ENCODE results near the gene AMPD3. TPM values are rescaled to one million over a fixed set of nuclear protein-coding genes. Genes with fewer than 3 reads are reported as not detected.

Gene AMPD3
- total RNA-seq, 1 experiment from 2014 or later = 5.9 TPM

DNA sequence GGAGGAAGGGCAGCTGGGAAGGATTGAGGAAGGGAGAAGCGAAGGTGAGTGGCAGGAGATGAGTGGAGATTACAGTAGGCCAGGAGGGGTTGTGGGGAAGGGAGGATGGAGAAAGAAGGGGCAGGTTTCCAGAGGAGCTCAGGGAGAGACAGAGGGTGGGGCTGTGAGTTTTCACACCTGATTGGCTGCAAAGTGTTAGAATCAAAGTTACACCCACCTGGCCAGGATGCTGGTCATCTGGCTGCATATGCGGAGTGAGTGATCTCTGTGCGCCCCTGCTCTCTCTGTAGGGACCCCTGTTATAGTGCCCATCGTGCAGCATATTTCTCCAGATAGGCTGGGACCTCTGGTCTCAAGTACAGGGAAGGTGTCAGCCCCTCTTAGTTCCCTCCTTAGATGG is 18.3 kb downstream of the AMPD3 start:
- no peak overlapping the region for H2AFZ ChIP-seq (ENCODE audit: low read length)
- no peaks in the 10 kb centered on the region for H3K4me1 ChIP-seq (ENCODE audit: insufficient read depth, low read length)
- no peak overlapping the region for H3K4me3 Mint-ChIP-seq
- H3K14ac ChIP-seq (ENCODE audit: insufficient read depth, low read length) = no peak overlapping the region
- WGBS (ENCODE audit: extremely low coverage, insufficient read length, low lambda C conversion rate) = no CpG with 5 or more reads among the region's 4 CpGs
- no peak overlapping the region for H2BK15ac ChIP-seq (ENCODE audit: low read depth, low read length)
- no peak overlapping the region for H2BK20ac ChIP-seq (ENCODE audit: low read depth, low read length, poor library complexity, severe bottlenecking)
- H4K8ac ChIP-seq (replicated peaks; ENCODE audit: insufficient read length, low read depth, low read length) = no peak overlapping the region
- no peak overlapping the region for H3T11ph ChIP-seq (ENCODE audit: low read length)
- H3K18ac ChIP-seq (ENCODE audit: insufficient read length, low read depth, low read length) = no peak overlapping the region
- H2BK12ac ChIP-seq (ENCODE audit: insufficient read length, low read depth, low read length) = no peak overlapping the region
- no peak overlapping the region for H3K9ac ChIP-seq (ENCODE audit: extremely low read depth, insufficient read length, low read length)
- peaks cover 0 to 11% of the 10 kb centered on the region in 2 experiments; a peak in 2 of 4 replicates for H3K4me1 Mint-ChIP-seq
- no peak for TF ChIP-seq CTCF (conservative IDR thresholded peaks at IDR 0.05)
- peak; percentile 61 for DNase-seq
- H3K23me2 ChIP-seq (ENCODE audit: insufficient read length, low read depth, low read length, poor library complexity, severe bottlenecking) = no peaks in the 10 kb centered on the region
- H3K27ac ChIP-seq (ENCODE audit: insufficient read length, low read depth, low read length) = no peak overlapping the region
- no peaks in the 10 kb centered on the region for H4K20me1 ChIP-seq (ENCODE audit: control insufficient read depth, insufficient read depth, insufficient read length)
- H3K27ac Mint-ChIP-seq = no peak overlapping the region; a peak in 2 of 7 replicates
- no peaks in the 10 kb centered on the region for H3K27me3 ChIP-seq (ENCODE audit: insufficient read depth, low read length)
- H2BK120ac ChIP-seq (ENCODE audit: low read depth, low read length, poor library complexity, severe bottlenecking) = no peak overlapping the region
- H3K27me3 Mint-ChIP-seq (ENCODE audit: low read depth) = peaks cover 2% of the 10 kb centered on the region; the same call in 1 of the 2 replicates
- H3K9me3 ChIP-seq (ENCODE audit: control insufficient read depth, low read depth, low read length) = no peaks in the 10 kb centered on the region
- H3K4ac ChIP-seq (ENCODE audit: low read depth, low read length) = no peak overlapping the region
- H4K91ac ChIP-seq (ENCODE audit: insufficient read length, low read depth, low read length) = no peak overlapping the region
- H3K36me3 Mint-ChIP-seq (ENCODE audit: insufficient read depth in 1 of 3, low read depth in 3 of 3) = peaks cover 0 to 16% (median 2%) of the 10 kb centered on the region in 3 experiments; a peak in 3 of 7 replicates
- no peaks in the 10 kb centered on the region for H3K79me1 ChIP-seq (ENCODE audit: insufficient read depth, low read depth, low read length, poor library complexity, severe bottlenecking)
- H2BK5ac ChIP-seq (ENCODE audit: insufficient read length, low read length) = no peak overlapping the region
- peaks cover 8 to 12% of the 10 kb centered on the region in 2 experiments for H3K9me3 Mint-ChIP-seq
- no peaks in the 10 kb centered on the region for H3K79me2 ChIP-seq (ENCODE audit: insufficient read depth, low read length)
- H3K56ac ChIP-seq (ENCODE audit: insufficient read length, low read depth, low read length) = no peak overlapping the region
- H4K5ac ChIP-seq (ENCODE audit: insufficient read length, low read depth, low read length) = no peak overlapping the region
- no peak overlapping the region for H2AK5ac ChIP-seq (ENCODE audit: insufficient read length, low read length)
- no peak overlapping the region for H3K4me2 ChIP-seq (ENCODE audit: insufficient read depth, insufficient read length, low read length)
- H3K23ac ChIP-seq (ENCODE audit: insufficient read length, low read depth, low read length) = no peak overlapping the region
